GM18505 (cell line): ENCODE results near the gene WDFY4.

Source experiments
- ATAC-seq: cut with Tn5 transposase; IDR thresholded peaks from one replicate; pipeline ENCODE4 v1.9.1; 2021; ENCODE audit not compliant: unreplicated experiment
- POLR2A ChIP-seq: IDR thresholded peaks from 4 replicates; pipeline ENCODE4 v1.6.1; 2011; ENCODE audit warnings: borderline replicate concordance; ENCODE audit not compliant: insufficient read depth, insufficient read length; ENCODE audit errors: extremely low read depth

Gene WDFY4

DNA sequence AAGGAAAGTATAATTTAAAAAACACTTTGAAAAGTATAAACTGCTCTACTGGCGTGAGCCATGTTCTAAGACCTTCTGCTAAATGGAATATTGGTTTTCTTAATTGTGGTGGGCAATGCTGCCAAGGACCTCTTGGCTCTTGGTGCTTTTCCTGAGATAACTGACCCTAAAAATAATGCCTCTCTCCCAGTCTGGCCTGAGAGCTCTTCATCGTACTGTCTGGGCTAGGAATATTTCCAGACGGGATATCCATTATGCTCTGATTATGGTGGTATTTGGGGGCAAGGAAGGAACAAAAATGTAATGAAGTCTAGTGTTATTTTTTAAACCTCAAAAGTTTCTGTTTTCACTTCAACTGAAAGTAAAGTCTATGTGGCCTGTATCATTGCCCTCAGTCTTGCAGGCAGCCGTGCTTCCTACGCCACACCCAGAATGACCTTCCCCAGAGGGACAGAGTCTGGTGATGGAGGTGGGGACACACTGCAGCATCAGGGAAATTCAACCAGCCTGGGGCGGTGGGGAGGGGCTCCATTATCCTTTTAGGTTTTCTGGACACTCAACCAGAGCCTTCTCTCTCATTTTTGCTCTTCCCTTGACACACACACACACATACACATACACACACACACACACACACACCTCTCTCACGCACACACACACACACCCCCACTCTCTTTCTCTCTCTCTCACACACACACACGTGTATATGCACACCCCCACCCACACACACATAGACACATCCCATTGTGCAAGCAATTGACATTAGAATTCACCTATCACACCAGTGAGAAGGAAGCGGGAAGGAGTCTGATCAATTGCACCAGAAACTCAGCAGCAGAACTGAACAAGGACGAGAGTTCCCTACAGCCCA is 155.4 kb downstream of the WDFY4 start:
- ATAC-seq = no peak
- TF ChIP-seq POLR2A = no peak

DNA sequence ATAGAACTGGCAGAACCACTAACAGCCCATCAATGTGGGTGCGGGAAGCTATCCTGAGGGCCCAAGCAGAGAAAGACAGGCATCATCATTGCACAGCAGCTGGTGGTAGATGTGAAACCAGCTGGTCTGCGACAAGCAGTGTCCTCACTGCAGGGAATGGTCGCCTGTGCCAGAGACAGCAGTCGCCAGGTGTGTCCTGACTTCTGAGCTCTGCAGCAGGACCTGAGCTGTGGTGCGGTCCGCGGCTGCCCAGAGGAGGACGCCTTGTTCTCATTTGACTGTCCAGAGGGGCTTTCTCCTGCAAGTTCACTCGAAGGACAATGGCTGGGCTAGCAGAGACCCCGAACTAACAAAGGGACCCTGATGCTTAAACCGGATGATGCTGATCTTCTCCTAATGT is 157.6 kb downstream of the WDFY4 start:
- no peak for ATAC-seq

DNA sequence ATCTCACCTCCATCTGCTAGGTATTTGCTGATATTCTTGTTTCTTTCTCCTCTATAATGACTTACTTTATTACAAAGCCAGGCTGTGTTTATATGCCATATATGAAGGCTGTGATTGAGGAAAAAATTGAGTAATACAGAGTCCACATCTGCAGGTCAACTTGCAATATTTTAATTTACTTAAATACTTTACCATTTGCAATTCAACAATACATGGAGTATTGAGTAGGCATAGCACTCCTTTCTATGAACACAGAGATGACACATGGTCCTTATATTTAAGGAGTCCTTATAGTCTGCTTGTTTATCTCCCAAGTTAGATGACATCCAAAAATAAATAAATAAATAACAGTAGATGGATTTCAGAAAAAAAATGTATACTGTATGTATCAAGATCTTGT is 158.5 kb downstream of the WDFY4 start:
- no peak for ATAC-seq

More for the DNA sequence above, 157.6 kb downstream of the WDFY4 start:
- no peak for TF ChIP-seq POLR2A

DNA sequence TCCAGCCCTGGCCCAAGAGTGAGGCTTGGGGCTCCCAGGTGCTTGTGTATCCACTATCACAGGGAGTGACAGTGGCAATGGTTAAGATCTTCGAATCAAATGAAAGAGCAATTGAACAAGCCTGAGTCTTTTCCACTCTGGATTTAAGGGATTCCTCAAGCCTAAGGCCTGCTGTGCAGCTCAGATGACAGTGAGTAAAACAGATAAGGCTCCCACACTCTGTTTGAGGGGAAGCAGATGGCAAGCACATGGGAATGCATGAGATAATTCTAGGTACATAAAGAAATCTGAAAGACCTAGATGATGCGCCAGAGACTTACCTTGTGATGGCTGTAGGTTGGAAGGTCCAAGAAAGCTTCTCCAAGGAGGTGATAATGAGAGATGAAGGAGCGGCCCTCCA is 159.9 kb downstream of the WDFY4 start:
- no peak for ATAC-seq
- TF ChIP-seq POLR2A = no peak

More for the DNA sequence above, 158.5 kb downstream of the WDFY4 start:
- TF ChIP-seq POLR2A = no peak

DNA sequence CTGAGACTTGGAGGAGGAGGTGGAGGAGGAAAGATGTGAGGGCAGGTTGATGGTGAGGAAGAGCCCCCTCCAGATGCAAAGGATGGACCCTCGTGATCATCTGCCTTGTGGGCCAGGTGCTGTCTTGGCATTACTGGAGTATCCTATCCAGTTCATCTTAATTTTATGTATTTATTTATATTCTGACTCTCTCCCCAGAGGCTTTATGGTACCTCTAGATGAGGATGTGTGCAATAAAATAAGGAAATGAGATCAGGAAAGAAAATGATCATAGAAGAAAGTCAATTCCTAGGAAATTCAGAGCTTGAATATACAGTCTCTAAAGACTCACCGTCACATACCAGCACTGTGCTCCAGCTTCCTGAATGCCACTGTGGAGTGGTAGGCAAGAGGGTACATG is 160.8 kb downstream of the WDFY4 start:
- TF ChIP-seq POLR2A = no peak
- ATAC-seq = no peak

DNA sequence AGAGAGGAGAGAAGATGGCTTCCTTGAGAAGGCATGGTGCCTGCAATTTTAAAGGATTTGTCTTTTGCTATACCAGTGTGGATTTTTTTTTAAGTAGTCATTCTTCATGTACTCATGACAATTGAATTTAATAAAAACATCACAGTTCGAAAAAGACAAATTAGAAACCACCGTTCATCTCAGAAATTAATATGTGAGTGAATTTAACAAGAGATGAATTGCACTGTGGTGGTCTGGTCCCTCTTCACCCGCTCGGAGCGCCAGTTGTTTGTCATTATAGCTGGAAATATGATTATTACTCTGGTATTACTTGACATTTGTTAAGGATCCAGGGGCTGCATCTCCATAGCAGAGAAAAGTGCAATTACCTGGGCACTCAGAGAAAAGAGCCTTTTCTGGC is 163.0 kb downstream of the WDFY4 start:
- ATAC-seq = no peak

DNA sequence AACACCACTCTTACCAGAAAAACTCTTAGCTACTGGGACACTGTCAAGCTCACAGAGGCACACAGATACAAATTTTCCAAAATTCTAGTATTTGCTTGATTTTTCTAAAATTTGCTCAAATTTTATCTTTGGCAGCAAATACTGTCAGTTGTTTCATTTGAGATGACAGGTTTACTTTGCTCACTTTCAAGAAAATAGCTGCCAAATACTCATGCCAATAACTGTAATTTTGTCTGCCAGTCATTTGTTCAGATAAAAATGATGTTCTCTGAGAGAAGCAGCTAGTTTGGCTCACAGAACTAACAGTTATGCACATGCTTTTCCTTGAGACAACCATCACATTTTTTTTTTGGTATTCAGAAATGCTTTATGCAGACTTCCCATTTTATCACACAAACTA is 172.2 kb downstream of the WDFY4 start:
- no peak for ATAC-seq
- no peak for TF ChIP-seq POLR2A

More for the DNA sequence above, 163.0 kb downstream of the WDFY4 start:
- TF ChIP-seq POLR2A = no peak

DNA sequence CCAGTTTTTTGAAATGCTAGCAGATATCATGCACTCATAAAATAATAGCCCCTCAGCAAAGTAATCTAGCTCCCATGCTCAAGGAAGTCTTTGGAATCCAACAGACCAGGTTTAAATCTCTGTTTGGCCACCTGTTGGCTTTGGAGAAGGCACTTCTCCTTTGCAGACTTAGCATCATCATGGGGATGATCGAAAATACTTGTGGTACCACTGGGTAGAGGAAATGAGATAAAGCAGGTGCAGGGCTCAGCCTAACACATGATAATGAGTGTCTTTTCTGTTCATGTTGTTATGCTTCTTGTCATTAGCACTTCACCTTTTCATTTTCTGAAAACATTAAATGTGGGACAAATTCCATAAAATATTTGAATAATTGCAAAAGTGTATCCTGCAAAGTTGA is 187.6 kb downstream of the WDFY4 start:
- TF ChIP-seq POLR2A = no peak
- no peak for ATAC-seq

DNA sequence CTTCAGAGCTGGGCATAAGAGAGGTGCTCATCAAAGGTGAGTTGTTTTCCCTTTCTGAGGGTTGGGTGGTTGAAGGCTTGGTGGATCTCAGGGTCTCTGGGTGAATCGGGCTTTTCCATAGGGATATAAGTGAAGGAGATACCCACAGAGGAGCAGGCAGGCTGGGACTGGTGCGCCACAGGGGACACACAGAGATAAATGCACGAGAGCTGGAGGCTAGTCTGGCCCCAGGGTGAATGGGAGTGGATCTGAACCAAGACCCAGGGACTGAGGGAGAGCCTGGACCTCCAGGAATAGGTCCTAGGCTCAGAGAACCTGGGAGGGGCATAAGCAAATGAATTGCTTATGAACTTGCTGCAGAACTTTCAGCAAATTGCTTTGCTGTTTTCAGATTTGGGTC is 193.4 kb downstream of the WDFY4 start:
- no peak for ATAC-seq
- no peak for TF ChIP-seq POLR2A

DNA sequence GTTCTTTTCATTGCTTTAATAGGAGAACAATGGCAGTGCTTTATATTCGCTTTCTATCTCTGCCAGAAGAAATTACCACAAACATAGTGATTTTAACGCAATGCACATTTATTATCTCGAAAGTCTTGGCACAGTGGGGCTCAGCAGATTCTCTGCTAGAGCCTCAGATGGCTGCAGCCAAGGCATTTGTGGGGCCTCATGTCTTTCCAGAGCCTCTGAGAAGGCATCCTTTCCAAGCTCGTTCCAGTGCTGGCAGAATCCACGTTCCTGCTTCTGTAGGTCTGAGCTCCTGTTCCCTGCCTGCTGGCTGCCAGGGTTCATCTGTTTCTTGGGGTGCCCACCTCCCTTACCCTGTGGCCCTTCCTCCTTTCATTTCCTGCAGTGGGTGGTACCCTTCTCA is 194.8 kb downstream of the WDFY4 start:
- no peak for TF ChIP-seq POLR2A
- ATAC-seq = no peak

DNA sequence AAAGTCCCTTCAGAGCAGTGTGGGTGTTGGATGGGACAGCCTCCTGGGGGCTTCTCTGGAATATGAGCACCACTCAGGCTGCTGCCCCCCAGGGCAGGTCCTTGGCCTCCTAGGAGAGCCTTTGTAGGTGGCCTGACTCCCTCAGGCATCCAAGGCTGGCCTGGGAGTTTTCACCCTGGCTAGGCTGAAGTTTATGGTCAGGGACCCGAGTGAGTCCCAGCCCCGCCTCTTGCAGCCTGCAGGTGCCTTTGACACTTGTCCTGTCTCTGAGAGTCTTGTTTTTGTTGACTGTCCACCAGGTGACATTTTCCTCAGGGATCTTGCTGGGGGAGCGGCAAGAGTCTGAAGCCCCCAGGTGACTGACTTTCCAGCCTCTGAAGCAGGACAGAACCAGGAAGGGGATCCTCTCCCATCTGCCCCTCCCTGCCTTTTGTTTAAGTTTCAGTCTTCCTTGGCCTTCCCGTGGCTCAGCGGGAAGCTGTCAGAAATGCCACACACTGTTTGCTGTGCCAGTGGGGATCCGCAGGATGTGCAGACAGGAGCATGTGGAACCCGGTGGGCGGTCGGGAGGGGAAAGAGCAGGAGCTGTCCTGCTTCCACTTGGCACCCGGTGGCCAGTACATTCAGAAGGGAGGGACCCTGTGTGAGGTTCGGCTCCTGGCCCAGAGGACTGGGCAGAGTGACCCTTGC is 195.5 kb downstream of the WDFY4 start:
- no peak for ATAC-seq
- TF ChIP-seq POLR2A = no peak

DNA sequence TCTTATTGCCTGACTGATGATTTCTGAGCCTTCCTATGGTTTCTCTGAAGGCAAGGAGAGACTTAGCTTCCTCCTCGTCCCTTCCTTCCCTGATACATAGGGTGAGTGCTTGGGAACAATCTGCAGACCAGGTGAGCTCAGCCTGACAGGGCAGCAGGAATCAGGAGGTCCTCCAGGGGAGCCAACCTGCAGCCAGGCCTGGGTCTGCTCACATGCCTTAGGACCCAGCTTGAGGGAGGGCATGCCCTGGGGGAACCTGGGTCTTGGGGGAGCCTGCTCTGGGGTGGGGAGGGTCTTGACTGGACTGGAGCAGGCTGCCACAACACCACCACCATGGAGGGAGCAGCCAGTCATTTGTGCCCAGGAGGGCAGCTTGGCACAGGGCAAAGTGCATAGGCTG is 197.3 kb downstream of the WDFY4 start:
- ATAC-seq = no peak
- TF ChIP-seq POLR2A = no peak

DNA sequence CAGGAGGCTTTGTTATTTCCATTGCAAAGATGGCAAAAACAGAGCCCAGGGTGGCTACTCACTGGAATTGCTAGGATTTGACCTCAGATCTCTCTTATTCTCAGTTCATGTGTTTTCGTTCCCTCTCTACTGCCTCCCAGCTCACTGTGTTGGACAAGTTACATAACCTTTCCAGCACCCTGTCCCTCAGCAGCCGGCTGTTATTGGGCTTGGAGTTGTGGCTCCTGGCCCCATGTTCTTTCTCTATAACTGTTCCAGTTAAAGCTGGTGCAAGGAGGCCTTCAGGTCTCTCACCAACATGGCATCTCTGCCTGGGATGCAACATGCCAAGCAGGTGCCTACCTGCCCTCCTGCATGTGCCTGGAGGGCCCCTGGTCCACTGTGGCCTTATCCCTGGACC is 198.2 kb downstream of the WDFY4 start:
- ATAC-seq = no peak
- TF ChIP-seq POLR2A = no peak

DNA sequence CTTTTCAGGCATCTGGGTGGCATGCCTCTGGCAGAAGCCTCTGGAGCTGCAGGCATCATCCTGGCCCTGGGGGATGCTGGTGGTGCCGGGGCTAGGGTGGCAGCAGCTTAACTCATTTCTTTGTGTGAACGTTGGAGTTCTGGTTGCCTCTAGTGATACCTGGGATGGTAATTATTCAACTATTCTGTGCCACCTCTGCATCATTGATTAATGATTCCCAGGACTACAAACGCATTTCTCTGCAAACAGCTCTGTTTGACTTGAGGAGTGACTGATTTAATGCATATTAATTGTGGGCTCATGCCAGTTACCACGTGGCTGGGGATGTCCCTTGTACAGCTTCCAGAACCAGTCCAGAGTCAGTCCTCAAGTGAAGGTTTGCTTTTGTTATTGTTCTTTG is 199.0 kb downstream of the WDFY4 start:
- no peak for ATAC-seq
- no peak for TF ChIP-seq POLR2A
